Coronary artery (tissue), 2 donors: ENCODE measurements around the gene B4GALNT4.
"Not testable (repeated sequence)": the region's sequence is repeated elsewhere in the genome, so short reads cannot be mapped to it uniquely, and the experiment has no call there.

Experiments
- DNase-seq: peaks from one replicate; pipeline ENCODE4 v3.0.0-alpha.2; 2017; ENCODE audit warnings: low spot score
- H3K27ac ChIP-seq, 2 donors: fragments of 200-600 bp; sonication (generic); one replicate each; pipeline ENCODE4 v1.5.1; 2016 to 2019
- H3K4me3 ChIP-seq: fragments of 200-600 bp; sonication (generic); 2 replicates; pipeline ENCODE4 v1.5.1; 2016; ENCODE audit warnings: mild to moderate bottlenecking, moderate library complexity
- CTCF ChIP-seq: fragments of 200-600 bp; sonication (generic); IDR thresholded peaks from one replicate; pipeline ENCODE4 v1.5.1; 2019; ENCODE audit warnings: antibody characterized with exemption

B4GALNT4 gene

GRCh38 chr11:409600-410483, 40.5 kb downstream of the B4GALNT4 start:
- no peak for TF ChIP-seq CTCF
- Histone ChIP-seq H3K27ac (no peak overlapping the region), H3K4me3 (no peak overlapping the region)
- no peak for DNase-seq

GRCh38 chr11:410711-411110, 41.4 kb downstream of the B4GALNT4 start:
- not testable (repeated sequence) for H3K4me3 ChIP-seq, H3K27ac ChIP-seq, DNase-seq

- not testable (repeated sequence) for H3K4me3 ChIP-seq, DNase-seq, H3K27ac ChIP-seq
These were observed 42.2 kb downstream of the B4GALNT4 start for GRCh38 chr11:411520-411919.

GRCh38 chr11:412641-413119, 43.4 kb downstream of the B4GALNT4 start:
- no peak for DNase-seq
- Histone ChIP-seq H3K4me3 (no peak overlapping the region), H3K27ac (no peak overlapping the region)
- TF ChIP-seq CTCF = no peak

- H3K27ac ChIP-seq = no peak overlapping the region
- TF ChIP-seq CTCF = no peak
- no peak overlapping the region for H3K4me3 ChIP-seq
- no peak for DNase-seq
These were observed 44.1 kb downstream of the B4GALNT4 start for GRCh38 chr11:413120-414081.

GRCh38 chr11:414318-414857, 45.1 kb downstream of the B4GALNT4 start:
- peak overlapping the region in 1 of 2 donors; percentile 62 for H3K27ac ChIP-seq

GRCh38 chr11:415640-416041, 46.3 kb downstream of the B4GALNT4 start:
- H3K4me3 ChIP-seq = peak overlapping the region; percentile 70
- DNase-seq = no peak
- no peak for TF ChIP-seq CTCF
- H3K27ac ChIP-seq = peak overlapping the region in 1 of 2 donors; percentile 72

More at GRCh38 chr11:414318-414857, 45.1 kb downstream of the B4GALNT4 start:
- no peak for TF ChIP-seq CTCF
- no peak for DNase-seq
- peak overlapping the region; percentile 70 for H3K4me3 ChIP-seq
